ENCODE measurements around the gene PRPF6. TPM values are rescaled to one million over a fixed set of nuclear protein-coding genes. Genes with fewer than 3 reads are reported as not detected.

The PRPF6 gene, protein sequence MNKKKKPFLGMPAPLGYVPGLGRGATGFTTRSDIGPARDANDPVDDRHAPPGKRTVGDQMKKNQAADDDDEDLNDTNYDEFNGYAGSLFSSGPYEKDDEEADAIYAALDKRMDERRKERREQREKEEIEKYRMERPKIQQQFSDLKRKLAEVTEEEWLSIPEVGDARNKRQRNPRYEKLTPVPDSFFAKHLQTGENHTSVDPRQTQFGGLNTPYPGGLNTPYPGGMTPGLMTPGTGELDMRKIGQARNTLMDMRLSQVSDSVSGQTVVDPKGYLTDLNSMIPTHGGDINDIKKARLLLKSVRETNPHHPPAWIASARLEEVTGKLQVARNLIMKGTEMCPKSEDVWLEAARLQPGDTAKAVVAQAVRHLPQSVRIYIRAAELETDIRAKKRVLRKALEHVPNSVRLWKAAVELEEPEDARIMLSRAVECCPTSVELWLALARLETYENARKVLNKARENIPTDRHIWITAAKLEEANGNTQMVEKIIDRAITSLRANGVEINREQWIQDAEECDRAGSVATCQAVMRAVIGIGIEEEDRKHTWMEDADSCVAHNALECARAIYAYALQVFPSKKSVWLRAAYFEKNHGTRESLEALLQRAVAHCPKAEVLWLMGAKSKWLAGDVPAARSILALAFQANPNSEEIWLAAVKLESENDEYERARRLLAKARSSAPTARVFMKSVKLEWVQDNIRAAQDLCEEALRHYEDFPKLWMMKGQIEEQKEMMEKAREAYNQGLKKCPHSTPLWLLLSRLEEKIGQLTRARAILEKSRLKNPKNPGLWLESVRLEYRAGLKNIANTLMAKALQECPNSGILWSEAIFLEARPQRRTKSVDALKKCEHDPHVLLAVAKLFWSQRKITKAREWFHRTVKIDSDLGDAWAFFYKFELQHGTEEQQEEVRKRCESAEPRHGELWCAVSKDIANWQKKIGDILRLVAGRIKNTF
- 63.6 TPM for polyA plus RNA-seq (ENCODE audit: insufficient read length)

DNA sequence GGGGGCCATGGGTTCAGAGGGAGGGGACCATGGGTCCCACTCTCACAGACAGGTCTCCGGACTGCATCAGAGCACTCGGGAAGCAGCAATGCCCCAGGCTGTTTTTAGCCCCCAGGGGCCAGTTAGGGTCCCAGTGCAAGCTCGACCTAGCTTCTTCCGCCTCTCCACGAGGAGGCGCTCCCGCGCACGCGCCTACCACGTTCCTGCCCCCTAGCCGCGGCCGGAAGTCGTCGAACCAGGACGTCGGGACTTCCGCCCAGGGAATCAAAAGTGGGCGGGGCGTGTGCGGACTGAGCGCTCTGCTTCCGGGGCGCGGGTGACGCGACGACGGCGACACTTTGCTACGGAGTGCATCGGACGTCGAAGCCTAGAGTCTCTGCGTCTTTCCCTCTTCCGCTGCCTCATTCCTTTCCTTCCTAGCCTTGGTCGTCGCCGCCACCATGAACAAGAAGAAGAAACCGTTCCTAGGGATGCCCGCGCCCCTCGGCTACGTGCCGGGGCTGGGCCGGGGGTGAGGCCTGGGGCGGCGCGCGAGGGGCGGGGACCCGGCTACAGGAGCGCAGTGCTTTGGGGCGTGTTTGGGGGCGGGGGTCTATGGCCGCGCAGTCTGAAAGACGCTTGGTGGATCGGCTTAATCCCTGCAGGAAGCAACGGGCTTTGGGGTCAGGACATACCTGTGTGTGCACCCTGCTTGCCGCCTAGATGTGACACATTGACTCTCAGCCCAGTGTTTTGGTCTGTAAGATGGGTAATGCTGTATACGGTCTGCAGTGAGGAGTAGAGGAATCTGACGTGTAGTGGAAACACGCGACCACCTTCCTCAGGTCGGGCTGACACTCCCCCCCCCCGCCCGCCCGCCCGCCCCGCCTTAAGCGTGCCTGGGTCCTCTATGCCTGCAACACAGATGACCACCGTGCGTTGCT is at the start of gene PRPF6:
Gene PRPF6, plus strand, starts transcription at position 327 of the 923 bp plus-strand sequence. Its CDS starts 114 bp downstream, at position 441.
- DNase-seq: peak; percentile 96

DNA sequence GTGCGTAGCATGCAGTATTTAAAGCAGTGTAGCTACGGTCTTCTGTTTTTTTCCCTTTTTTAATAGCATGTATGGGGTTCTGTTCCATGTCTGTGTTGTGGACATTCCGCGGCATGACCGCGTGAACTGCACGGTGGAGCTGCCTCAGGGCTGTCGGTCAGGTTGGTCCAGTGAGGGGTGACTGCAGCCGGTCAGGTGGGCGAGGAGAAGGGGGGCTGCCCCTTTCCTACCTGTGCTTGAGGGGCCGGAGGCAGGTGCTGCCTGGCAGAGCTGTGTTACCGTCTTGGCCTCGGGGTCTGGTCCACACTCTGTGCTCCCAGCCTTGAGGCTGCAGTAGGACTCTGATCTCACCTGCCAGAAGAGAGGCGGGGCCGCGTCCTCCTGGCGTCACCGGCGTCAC is 49.2 kb upstream of the PRPF6 start:
- no peak for DNase-seq

- no peak for DNase-seq
Observed at GRCh38 chr20:63932606-63933160, 48.2 kb upstream of the PRPF6 start.

- DNase-seq: no peak
Observed at GRCh38 chr20:63933646-63934045, 47.3 kb upstream of the PRPF6 start.

DNA sequence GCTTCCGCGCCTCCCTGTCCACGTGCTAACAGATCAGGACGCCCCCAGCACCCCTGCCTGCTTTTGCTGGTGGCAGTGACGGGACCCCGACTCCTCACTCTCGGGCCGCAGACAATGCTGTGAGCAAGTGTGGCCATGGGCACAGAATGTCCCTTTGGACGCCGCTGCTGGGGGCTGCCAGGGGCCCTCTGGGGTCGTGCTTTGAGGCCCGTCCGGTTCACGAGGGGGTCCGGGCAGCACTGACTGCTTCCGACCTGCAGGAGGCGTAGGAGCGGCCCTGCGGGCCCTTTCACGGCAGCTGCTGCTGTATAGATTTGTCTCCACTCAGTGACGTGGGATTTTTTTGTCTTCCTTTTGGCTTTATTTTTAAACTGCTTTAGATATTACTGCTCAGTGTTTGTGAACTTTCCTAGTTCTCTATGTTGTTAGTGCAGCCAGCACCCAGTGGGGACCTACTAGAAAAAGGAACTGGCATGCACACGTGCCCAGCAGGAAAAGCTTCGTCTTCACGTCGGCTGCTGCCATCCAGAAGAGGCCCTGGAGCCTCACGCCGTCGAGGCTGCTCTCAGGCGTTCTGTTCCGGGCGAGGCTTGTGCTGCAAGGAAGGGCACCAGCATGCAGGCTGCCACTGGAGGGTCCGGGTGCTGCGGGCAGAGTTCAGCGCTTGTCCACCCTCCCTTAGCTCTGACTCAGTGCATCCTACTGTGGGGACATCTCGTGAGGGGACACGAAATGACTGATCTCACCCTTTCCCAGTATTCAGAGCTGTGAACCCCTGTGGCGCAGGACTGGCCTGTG is 46.5 kb upstream of the PRPF6 start:
- no peak for DNase-seq

DNA sequence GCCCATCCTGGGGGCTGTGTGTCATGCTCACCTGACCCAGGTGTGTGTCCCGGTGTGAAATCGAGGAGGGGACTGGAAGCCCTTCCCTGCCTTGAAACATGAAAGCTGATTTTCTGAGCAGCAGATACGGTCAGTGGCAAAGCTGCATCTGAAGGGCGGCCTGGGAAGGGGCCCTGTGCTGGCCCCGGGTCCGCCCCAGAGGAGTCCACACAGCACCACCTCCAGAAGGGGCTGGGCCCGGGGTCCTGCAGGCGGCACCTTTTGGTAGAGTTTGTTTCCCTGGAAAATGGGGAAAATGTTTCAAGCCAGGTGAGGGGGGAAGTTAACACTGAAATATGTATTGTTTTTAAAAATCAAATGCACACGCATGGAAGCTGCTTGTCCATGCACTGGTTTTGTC is 45.5 kb upstream of the PRPF6 start:
- DNase-seq: no peak

- DNase-seq: no peak
Observed at GRCh38 chr20:63937596-63937995, 43.3 kb upstream of the PRPF6 start.

GRCh38 chr20:63939061-63939935 is 41.6 kb upstream of the PRPF6 start:
- DNase-seq: no peak

DNA sequence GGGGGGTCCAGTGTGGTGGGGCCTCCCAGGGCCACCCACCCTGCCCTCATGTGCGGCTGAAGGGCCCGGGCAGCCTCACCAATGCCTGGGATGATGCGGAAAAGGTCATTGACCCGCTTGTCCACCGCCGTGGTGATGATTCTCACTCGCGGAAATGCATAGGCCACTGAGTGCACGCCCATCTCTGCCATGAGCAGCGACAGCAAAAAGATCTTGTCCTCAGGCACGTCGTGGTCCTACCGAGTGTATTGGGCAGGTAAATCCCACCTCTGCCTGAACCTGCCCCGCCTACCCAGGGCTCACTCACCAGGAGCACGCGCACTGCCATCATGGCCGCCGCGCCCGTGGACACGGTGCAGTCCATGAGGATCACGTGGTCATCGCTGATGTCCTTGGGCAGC is 40.9 kb upstream of the PRPF6 start:
- no peak for DNase-seq

GRCh38 chr20:63940472-63941266 is 40.3 kb upstream of the PRPF6 start:
- no peak for DNase-seq

DNA sequence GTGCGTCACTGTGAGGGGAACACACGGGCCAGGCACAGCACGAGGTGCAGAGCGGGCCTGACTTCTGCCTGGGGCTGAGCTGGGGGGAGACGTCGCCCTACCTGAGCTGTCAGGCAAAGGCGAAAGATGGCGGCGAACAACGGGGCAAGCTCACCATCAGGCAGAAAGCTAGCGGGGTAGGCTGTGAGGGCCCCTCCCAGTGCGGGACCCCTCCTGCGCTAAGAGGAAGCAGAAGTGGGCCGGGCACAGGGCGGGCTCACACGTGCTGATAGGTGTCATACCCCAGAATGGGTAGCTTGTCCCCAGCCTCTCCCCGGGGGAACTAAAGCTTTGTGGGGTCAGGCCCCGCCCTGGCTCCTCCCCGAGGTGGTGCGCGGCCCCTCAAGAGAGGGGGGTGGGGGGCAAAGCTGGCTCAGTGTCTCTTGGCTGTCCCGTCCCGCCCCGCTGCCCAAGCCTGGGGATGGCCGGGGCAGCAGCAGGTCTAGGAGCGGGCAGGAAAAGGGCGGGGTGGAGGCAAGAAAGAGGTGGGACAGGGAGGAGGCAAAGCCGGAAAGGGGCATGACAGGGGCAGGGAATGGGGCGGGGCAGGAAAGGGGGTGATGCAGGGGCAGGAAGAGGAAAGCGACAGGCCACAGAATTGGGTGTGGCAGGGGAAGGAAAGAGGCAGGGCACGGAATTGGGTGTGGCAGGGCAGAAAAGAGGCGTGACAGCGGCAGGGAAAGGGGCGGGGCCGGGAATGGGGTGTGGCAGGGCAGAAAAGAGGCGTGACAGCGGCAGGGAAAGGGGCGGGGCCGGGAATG is 39.5 kb upstream of the PRPF6 start:
- DNase-seq: no peak

DNA sequence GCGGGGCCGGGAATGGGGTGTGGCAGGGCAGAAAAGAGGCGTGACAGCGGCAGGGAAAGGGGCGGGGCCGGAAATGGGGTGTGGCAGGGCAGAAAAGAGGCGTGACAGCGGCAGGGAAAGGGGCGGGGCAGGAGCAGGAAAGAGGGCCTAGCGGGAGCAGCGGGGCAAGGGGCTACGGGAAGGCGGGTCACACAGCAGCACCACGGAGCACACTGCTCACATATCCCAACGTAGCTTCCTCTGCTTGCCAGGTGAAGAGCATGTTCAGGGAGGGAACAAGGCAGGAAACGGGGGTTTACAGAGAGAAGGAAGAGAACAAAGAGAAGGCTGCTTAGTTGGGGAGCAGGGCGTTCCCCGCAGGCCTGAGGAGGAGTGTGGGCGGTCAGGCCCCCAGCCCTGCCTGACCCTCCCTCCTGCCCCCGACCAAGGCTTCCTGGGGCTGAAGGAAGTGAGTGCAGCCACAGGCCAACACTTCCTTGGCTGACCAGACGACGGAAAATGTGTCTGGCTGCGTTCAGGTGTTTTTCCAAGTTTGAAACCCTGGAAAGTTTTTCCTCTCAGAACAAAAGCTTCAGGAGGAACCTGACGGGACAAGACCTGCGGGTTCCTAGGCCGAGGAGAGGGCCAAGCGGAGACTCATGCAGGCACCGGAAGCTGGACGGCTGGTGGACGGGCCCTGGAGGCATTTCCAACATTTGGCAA is 38.5 kb upstream of the PRPF6 start:
- DNase-seq: peak; percentile 74

DNA sequence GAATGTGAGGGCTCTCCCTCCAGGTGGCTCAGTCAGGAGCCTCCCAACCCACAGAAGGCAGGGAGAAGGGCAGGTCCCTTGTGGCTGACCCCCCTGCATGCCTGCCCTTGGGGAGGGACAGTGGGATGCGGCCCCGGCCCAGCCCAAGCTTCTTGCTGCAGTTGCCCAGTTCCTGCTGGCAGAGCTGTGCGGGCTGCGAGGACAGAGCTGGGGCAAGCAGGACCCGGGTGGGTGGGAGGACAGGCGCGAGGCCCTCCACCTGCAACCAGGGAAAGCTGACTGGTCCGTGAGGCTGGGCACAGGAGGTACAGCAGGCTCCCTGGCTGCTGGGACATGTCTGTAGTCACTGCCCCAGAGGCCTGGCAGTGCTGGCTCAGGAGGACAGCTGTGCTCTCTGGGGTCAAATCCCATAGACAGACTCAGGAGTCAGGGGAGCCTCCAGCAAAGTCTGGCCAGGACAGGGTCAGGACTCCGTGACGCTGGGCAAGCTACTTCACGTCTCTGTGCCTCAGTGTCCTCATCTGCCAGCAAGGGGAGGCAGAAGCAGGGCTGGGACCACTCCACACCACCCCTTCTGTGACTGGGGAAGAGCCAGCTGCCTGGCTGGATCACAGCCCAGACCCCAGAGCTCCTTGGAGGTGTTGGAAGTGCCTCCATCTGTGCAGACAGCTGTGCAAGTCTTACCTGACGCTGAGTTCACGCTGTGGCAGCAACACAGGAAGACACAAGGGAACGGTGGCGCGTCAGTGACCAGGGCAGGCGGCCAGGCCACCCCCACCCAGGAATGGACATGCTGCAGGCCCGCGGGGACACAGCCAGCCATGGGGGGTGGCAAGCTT is 37.7 kb upstream of the PRPF6 start:
- DNase-seq: no peak

DNA sequence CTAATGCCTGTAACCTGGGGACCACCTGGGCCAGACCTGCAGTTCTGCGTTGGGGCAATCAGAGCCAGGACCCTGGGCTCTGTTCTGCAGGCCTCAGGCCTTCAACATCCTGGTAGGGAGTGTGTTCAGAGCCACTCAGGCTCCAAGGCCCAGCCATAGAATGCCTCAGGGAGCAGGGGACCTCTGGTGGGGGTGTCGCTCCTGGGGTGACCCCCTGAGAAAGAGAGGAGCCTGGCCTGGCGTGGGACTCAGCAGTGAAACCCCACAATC is 37.2 kb upstream of the PRPF6 start:
- DNase-seq: no peak

DNA sequence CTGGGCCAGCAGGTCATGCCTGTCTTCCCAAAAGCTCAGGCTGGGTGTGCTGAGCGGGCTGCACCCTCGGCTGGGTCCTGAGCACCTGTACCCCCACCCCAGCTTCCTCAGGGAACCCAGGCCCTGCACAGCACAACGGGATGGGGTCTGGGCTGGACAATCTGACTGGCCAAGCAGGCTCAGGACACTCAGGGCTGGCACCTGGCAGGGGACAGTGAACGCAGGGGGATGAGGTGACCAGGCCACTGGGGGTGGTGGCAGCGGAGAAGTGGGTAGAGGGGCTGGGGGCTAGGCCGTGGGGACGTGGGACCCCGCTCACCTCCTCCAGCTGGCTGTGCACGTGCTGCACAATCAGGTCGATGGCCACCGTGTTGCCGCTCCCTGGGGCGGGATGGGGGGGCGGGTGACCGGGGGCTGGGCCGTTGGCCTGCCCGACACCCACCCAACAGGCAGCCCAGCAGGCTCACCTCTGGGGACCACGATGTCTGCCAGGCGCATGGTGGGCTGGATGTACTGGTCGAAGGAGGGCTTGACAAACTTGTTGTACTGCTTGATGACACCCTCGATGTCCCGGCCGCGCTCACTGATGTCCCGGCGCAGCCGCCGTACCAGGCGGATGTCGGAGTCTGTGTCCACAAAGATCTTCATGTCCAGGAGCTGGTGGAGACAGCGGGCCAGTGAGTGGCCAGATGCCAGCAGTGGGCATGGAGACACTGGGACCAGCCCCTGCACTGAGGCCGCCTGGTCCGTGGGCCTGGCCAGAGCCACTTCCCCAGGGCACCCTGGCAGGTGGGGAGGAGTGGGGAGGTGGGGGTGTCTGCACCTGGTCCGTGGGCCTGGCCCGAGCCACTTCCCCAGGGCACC is 36.6 kb upstream of the PRPF6 start:
- no peak for DNase-seq

- DNase-seq: no peak
Observed at GRCh38 chr20:63945031-63945658, 35.8 kb upstream of the PRPF6 start.

Data from hindlimb muscle (tissue), 1 donor.